Fibroblast of peridontal ligament (primary cell): Measurements from ENCODE around the gene RCOR2.

Experiments used
- DNase-seq: peaks from one replicate; pipeline ENCODE4 v3.0.0-alpha.2; 2010; ENCODE audit errors: extremely low read depth

Gene RCOR2

DNA sequence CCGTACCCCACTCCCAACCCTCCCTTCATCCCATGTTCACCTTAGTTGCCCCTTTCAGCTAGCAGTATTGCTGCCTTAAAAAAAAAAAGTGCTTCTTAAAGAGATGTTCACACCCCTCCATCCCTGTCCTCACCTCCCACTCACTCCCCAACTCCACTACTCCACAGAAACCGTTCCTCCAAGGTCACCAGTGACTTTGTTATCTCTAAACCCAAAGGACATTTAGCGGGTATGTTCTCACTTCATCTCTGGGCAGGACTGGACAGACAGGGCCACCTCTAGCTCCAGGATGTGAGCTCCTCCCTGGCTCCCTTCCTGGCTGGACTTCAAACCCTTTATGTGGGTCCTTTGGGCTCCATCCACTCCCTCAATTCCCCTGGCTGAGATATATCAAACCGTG is 6.4 kb upstream of the RCOR2 start:
- no peak for DNase-seq

GRCh38 chr11:63922673-63923192 is 5.8 kb upstream of the RCOR2 start:
- no peak for DNase-seq

GRCh38 chr11:63920939-63921417 is 4.0 kb upstream of the RCOR2 start:
- DNase-seq = no peak

GRCh38 chr11:63920126-63920938 is 3.4 kb upstream of the RCOR2 start:
- no peak for DNase-seq

DNA sequence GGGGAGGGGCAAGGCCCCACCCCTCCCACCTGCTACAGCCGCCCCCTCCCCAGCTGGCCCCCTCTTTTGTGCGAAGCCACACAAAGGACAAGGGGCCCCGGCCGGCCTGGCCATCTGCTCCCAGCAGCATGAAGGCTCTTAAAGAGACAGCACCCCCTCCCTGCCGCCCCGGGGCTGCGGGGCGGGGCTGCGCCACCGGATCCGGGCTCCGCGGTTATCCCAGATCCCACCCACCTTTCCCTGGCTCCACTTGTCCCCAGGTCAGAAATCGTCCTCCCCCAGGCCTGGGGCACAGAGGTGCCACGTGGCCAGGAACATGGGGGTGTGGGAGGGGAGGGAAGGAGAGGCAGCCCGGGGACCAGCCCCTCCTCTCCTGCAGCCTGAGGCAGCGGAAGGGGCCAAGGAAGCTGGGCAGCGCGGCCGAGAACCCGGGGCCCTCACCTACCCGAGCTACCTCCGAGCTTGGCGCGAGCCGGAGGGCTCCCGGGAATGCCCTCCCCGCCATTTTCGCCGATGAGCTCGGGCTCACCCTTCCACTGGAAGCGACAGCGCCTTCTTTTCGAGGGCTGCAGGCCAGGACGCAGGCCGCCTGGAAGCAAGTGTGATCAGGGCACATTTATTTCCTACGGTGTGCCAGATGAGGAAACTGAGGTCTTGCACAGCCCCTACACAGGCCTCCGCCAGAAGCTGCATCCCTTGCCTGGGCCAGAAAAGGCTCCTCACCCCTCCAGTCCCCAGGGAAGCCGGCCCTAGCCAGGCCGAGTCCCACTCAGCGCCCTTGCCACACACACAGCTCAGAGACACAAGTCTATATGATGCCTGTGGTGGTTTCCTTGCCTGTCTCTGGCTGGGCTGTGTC is 2.5 kb upstream of the RCOR2 start:
- DNase-seq = no peak

GRCh38 chr11:63918507-63919191 is 1.7 kb upstream of the RCOR2 start:
- no peak for DNase-seq

DNA sequence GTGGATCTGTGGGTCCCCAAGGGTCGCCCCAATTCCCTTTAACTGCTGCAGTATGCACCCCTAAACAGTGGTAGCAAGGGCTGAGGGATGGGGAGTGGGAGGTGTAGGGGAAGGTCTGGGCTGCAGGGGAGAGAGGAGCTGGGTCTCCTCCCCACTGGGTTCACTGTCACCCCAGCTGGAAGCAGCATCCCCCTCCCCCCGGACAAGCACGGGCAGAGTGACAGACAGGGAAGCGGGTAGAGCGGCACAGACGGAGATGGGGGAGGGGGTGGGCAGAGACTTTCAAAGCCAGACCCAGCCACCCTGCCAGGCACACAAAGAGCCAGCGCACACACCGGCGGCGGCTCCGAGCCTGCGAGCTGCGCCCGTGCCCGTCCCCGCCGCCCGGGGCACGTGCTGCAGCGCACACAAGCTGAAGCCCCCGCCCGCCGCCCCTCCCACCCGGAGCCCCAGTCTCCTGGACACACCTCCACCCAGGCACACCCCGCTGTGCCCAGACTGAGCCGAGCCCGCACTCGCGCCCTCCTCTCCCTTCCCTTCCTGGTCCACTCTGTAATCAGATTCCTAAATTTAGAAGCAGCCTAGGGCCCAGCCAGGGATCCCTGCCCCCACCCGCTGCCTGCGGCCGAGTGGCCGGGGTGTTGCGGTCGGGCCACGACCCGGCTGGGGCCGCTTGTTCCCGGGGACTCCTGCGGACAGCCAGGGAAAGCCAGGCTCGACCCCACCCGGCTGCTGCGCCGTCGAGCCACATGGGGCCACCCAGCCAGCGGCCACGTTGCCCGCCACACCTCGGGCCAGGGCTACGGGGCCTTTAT is 935 bp upstream of the RCOR2 start:
- peak; percentile 16 for DNase-seq

- no peak for DNase-seq
These were observed 765 bp downstream of the RCOR2 start for GRCh38 chr11:63915961-63916836.

GRCh38 chr11:63914896-63915691 is 1.9 kb downstream of the RCOR2 start:
- no peak for DNase-seq

GRCh38 chr11:63913866-63914830 is 2.8 kb downstream of the RCOR2 start:
- no peak for DNase-seq

DNA sequence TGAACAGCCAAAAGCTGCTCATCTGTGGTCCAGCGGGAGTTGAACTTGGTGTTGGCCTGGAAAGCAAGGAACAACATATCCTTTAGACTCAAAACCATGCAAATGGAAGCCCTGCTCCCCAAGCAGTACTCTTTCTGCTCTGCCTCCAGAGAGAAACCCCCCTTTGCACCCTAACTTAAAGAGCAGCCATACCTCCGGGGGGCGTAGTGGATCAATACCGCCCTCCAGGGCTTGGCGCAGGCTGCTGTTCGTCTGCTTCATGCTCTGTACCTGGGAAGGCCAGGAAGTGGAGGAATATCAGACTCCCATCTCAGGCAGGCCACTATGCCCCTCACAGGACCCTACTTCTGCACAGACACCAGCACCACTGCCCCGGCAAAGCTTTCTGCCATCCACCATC is 4.3 kb downstream of the RCOR2 start:
- DNase-seq = no peak

DNA sequence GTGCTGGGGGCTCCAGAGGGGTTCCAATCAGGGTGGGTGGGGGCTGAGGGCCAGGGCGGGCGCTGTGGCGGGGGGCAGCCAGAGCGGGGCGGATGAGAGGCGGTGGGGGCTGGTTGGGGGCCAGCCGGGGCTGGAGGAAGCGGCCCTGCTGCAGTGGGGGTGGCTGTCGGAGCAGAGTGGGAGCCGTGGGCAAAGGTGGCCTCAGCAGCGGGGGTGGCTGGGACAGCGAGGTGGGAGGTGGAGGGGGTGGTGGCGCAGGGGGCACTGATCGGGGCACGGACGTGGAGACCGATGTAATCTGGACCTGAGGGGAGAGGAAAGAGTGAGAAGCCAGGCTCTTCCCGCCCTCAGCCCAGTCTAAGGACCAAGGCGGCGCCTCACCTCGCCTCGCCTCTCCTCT is 5.1 kb downstream of the RCOR2 start:
- no peak for DNase-seq

- no peak for DNase-seq
These were observed 5.5 kb downstream of the RCOR2 start for GRCh38 chr11:63911440-63911839.

GRCh38 chr11:63910675-63911074 is 6.3 kb downstream of the RCOR2 start:
- DNase-seq = no peak

- DNase-seq = no peak
These were observed 7.1 kb downstream of the RCOR2 start for GRCh38 chr11:63909591-63910506.

GRCh38 chr11:63908631-63909401 is 8.1 kb downstream of the RCOR2 start:
- DNase-seq = no peak
